ENCODE data around the gene NCKAP5.
A peak's percentile ranks its signal among the peaks of the same experiment; 100 is the strongest.

Gene NCKAP5

DNA sequence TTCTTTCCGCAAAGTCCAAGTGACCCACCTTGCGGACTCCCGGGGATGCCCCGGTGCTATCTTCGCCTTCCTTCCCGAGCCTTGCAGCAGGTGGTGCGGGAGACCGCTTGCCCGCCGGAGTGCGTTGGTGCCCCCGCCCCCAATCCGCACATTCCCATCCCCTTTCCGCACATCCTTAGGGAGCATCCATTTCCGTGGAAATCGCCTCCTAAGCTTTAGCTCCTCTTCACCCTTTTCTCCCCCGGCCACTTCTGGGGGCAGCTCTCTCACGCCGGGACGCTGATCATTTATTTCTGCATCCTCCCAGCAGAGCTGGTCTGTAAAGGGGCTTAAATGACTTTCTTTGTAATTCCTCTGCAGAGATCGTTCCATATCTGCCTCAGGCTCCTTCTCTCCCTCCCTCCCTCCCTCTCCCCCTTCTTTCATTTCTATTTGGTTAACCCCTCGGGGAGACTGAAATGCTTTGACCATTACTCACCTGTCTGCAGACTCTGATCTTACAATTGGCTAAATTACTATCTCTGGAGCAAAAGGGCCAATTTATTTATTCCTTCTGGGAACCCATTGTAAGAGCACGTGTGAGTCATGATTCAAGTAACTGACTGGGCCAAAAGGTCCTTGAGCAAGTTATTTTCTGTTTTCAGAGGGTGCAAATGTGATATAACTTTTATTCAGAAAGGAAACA, 897.0 kb downstream of the NCKAP5 start:
- DNase-seq, result peak in 24 of 42 donors; percentile 10 to 54 (median 24)
- intact Hi-C loops (cut with DNase I), result no loop called here

DNA sequence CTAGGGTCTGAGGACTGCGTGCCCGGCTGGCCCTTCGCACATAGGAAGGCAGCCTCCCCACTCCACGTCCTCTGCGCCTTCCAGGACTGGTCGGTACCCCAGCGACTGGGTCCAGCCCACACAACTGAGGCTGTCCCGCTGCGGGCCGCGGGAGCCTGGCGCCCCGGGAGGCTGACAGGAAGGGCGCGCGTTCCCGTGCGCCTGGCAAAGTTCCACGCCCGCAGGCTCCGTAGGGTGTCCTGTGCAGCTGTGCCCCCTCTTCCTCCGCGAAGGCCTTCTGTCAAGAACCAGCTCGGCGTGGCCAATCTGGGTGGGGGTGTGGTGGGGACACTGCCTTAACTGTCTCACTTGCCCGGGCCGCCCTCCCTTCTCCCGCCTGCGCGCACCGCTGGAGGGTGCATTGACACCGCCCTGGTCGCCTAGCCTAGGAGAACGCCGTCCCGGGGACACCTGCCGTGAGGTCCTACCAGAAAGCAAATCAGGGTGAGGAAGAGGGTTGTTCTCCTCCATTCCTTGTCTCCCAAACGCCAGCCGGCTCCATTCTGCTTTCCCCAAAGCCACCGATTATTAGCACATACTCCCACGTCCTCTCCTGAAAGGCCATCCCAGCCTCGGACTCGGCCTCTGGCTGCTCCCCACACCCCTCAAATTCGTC, 897.6 kb downstream of the NCKAP5 start:
- intact Hi-C loops (cut with DNase I), result no loop called here

DNA sequence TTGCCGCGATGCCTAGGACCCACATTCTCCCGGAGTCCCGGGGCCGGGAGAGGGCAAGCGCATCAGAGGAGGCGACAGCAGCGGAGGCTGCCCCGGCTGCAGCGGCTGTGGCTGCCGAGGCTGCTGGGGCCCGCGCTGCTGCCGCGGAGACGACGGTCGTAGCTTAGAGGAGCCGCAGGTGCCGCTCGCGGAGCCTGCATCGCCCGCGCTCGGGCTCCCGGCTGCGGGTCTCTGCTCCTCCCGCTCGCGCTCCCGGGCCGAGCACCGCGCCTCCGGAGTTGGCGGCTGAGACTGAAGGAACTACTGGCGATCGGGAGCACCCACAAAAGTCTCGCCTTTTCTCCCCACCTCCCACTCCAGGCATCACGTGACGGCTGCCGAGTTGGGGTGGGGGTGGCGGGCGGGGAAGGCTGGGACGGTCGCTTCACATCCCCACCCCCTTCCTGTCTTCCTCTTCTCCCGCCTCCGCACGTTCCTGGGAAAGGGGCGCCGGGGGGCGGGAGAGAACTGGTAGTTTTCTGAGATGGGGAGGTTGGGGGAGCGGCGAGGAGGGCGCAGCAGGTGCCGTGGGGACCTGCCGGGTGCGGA, 898.3 kb downstream of the NCKAP5 start, which contains the start of gene LYPD1:
Gene LYPD1, minus strand, starts transcription at position 298 of the 588 bp plus-strand sequence. Its CDS starts 273 bp downstream, at position 25.
- intact Hi-C loops (cut with DNase I), result no loop called here
- peak in 40 of 42 donors; percentile 21 to 80 (median 56) for DNase-seq

More for the DNA sequence above, 897.6 kb downstream of the NCKAP5 start:
- DNase-seq, result peak; percentile 22 to 75 (median 54)

DNA sequence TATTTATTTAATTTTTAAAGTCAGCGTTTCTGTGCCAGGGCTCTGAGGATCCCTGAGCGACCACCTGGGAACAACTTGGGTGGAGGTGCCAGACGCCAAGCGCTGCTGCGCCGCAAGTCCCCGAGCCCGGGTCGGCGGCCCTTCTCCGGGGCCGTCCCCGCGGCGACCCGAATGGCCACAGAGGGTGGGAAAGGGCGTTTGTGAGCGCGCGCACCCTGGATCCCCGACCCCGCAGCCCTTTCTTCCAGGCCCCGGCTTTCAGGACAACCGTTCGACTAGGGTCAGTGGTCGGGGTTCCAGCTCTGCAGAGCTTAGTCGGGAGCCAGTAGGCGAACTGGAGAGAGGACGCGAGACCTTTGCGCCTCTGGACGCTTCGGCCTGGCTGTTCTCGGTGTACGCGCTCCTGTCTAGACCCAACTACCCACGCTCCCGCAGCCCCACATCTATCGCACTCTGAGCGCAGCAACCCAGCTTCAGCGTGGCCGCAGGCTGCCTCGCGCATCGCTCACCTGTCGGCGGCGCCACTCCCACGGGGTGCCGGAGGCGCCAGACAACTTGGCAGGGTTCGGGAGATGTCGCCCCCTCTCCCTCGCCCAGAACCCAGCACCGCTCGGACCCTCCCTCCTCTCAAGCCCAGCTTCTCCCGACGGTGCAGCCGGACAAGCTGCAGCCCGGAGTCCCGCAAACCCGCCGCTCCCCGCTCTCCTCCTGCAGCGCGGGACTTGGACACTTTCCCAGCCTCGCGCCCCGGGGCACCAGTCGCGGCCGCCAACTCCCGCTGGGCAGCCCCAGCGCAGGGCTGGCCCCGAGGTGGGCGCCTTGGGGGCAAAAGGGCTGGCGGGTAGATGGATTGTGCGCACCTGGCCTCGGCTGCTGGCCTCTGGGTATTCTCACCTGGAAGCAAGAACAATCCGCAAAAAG, 899.0 kb downstream of the NCKAP5 start:
- intact Hi-C loops (cut with DNase I), result no loop called here
- peak in 37 of 42 donors; percentile 17 to 70 (median 44) for DNase-seq

DNA sequence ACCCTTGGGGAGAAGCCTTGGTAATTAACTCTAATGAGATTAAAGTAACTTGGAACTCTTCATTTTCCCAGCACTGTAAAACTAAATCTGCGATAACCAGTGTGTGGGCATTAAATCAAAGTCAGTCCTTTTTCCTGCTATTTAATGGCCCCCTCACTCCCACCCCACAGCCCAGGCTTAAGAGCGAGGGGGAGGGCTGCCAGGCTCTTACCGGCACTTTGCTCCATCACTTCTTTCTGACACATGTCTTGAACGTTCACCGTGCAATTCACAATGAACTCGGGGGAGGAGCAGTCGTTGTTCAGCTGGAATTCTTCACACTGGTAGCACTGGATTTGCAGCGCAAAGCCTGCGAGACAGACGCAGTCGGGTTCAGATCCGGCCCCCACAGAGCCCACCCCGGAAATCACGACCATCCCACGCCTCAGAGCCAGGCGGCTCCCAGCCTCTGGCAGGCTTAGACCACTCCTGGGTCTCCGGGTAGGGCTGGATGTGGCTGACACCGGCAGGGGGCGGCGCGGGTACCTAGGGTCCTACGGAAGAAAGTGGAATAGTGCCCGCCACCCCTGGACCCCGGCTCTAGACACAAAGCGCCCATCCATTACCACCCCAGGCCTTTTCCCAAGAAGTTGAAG, 900.0 kb downstream of the NCKAP5 start:
- intact Hi-C loops (cut with DNase I), result no loop called here
- DNase-seq, result peak in 38 of 42 donors; percentile 14 to 76 (median 45)

DNA sequence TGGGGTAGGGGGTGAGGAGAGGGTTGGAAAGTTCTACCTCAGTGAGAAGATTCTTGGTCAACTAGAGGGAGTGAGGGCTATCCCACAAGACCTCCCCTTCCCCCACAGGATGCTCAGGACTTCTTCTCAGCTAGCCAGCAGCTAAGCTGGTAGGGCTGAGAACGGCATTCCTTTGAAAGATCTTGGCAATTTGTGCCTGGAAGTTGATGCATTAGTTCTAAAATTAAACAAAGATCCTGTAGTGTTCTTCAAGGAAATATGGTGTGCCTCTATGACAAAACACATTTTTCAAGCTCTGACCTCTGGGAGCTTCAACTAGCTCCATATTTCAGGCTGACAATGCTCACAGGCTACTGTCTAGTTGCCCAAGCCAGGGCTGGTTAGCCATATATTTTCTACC, 900.6 kb downstream of the NCKAP5 start:
- intact Hi-C loops (cut with DNase I), result no loop called here
- DNase-seq, result no peak

DNA sequence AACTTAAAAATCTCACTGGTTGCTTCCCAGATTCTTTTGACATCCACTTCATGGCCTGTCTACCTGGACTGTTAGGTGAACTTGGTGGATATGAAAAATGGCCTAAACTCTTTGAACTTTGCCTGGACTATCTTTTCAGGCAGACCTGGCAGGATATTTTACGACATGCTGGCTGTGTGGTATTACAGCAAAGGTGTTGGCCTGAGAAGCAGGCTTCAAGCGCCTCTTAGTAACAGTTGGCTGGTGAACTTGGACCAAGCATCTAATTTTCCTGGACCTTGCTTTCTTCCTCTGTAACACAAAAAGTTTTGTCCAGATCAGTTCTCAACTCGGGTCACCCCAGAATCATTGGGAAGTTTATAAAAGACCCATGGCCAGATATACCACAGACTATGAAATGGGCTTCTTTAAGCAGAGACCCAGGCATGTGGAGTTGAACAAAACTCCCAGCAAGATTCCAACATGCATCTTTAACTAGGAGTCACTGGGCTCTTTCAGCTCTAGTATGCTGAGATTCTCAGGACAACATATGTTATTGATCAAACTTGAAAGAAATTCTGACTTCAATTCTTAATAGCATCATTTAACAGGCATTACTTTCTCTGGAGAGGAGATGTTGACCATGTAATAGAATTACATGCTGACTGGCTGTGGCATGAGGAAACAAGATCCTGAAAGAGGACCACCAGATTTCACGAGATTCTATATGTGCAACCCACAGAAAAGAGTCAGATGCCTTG, 902.7 kb downstream of the NCKAP5 start:
- peak in 1 of 42 donors; percentile 42 for DNase-seq
- intact Hi-C loops (cut with DNase I), result no loop called here

DNA sequence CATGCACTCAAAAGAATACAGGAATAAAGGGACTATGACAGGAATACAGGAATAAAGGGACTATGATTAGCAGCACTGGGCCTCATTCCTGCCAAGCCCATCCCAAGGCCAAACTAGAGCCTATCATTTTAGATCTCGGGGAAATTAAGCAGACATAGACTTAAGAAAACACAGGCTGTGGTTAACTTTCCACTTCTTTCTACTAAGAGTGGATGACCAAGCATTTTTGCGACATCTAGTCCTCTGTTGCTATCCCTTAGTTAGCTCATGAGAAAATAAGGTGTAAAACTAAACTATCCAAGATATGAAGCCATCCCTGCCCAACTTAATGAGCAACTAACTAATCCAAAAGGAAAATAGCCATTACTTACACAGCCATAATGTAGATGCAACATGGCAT, 904.2 kb downstream of the NCKAP5 start:
- DNase-seq, result no peak
- intact Hi-C loops (cut with DNase I), result no loop called here

DNA sequence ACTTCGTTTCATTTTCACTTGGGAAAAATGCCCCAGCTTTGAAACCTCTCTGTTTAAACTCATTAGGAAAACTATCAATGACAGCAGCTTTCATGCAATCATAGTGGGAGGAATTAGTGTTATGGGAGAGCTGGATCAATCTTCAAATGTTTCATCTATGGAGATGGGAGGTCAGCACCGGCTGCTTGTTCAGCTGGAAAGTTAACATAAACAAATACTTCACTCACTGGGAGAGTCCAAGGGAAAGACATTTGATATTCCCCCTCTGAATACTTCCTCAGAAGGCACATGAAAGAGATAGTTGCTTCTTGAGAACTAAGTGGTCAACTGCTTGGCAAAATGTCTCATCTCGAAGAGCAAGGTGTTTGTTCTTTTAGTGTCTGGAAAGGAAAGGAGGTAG, 905.5 kb downstream of the NCKAP5 start:
- intact Hi-C loops (cut with DNase I), result no loop called here
- no peak for DNase-seq

DNA sequence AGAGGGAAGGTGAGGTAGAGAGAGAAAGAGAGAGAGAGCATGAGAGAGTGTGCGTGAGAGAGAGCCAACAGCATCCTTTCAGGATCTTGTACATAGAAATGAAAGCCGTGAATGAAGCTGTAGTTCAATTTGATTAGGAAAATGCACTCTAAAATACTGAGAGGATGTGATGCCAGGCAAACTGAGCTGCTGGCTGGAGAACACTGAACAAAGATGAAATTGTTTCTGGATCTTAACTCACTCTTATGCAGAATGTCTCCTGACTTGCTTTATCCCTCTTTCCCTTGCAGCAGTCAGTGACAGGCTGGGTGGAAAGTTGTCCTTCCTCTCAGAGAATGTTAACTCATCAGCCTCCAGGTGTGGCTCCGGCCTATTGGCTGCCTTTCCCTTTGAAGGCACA, 908.9 kb downstream of the NCKAP5 start:
- intact Hi-C loops (cut with DNase I), result no loop called here
- no peak for DNase-seq

DNA sequence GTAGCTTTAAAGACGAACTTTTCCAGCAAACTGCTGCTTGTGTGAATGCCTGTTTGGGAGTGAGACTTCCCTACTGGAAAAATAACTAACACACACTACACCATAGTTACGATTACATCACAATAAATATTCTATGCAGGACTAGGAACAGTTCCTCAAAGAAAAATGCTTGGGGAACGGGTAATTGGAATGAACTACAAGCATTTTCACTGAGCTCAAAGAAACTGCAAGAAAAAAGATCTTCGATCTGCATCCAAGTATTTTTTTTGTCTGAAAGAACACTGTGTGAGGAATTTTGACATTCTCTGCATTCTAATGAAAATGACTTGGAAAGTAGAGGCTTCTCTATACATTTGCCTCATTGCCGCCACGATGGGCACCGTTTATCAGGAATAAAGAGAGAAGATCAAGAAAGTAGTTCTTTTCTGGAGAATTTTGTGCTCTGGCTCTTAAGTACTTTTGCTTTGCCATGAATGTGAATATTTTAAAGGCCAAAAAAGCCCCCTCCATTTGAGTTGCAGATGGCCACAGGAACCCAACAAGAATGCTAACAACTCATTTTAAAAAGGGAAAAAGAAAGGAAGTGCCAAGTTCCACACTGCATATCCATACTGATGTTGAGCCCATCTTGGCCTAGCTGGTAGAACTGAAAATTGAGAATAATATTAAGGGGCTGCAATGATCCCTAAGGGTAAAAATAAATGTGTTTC, 911.8 kb downstream of the NCKAP5 start:
- DNase-seq, result no peak
- intact Hi-C loops (cut with DNase I), result no loop called here

DNA sequence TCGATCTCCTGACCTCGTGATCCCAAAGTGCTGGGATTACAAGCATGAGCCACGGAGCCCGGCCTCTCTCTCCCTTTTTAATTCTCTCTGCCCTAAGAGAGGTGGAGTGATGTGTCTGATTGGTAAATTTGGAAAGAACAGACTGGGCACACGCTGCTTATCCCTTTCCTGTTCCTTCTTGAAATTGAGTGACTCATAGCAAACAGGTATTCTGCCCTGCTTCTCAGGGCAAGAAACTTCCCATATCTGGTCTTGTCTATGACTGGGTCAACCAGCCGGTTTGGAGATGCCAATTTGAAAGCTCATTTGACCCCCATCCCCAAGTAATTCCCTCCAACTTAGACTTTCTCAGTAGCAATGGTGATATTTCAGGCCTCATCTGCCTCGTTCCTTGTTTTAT, 913.3 kb downstream of the NCKAP5 start:
- intact Hi-C loops (cut with DNase I), result no loop called here
- no peak for DNase-seq

DNA sequence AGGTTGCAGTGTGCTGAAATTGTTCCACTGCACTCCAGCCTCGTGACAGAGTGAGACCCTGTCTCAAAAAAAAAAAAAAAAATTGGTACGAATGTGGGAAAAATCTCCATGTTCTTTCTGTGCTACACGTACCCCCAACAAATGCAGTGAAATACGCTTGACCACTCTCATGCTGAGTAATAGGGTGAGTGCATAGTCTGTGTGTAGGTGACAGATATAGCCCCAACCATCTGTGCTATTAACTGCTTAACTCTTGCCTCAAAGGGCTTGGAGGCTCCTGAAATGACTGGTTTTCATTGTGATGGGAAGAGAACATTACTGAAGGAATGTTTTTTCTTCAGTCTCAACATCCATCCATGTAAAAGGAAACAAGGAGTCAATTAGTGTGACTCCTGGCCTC, 913.9 kb downstream of the NCKAP5 start:
- intact Hi-C loops (cut with DNase I), result no loop called here
- DNase-seq, result no peak

DNA sequence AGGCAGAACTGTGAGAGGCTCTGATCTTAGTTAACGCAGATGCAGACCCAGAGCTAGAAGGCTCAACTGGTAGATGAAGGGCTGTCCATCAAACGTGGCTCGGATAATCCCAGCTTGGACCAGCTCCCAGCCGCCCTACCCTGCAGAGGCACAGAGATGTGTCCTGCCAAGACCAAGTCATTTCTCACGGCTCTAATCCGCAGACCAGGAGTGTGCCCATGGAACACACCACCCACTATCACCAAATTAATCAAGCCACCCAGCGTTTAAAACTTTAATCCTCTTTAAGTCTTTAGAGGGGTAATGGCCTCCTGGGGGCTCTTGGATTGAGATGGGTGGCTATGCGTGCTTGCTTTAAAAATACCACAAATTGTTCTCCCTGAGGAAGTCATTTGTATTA, 915.8 kb downstream of the NCKAP5 start:
- DNase-seq, result peak in 2 of 42 donors; percentile 15 to 16
- intact Hi-C loops (cut with DNase I), result no loop called here

DNA sequence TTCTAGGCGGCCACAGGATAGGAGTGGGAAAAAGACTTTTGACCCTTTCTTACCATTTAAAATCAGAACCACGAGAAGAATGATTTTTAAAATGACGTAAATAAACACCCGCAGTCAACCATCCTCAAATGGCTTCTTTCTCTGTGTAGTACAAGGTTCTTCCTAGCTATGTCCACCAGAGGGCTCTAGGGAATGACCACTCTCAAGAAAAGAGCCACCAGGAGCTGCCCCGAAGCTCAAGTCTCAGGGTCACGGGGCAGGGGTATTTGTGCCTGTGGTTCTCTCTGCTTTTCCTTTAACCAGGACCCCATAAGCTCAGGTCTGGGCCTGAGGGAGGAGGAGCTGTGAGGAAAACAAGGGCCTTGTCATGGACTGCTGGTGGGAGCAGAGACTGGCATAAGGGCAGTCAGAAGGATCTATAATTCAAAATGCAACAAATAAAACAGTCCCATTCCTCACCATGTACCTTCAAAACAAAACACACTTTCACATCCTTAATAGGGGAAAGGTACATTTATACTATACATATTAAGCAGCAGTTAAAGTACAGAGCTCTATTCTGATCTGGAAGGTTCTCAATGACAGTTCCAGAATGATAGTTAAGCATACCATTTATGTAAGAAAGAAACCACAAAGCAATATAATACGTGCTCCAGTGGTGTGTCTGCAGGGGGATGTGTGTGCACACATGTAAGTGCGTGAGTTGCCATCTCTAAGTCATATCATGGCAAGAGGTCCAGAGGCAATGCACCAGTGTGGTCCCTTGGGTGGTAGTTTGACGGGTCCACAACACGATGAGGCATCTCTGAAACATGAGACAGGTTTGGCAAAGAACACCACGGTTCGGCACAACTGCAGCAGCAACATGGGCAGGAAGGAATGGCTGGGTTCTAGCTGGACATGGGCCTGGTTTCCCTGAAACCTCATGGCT, 916.9 kb downstream of the NCKAP5 start:
- intact Hi-C loops (cut with DNase I), result no loop called here
- peak in 16 of 42 donors; percentile 23 to 66 (median 39) for DNase-seq

DNA sequence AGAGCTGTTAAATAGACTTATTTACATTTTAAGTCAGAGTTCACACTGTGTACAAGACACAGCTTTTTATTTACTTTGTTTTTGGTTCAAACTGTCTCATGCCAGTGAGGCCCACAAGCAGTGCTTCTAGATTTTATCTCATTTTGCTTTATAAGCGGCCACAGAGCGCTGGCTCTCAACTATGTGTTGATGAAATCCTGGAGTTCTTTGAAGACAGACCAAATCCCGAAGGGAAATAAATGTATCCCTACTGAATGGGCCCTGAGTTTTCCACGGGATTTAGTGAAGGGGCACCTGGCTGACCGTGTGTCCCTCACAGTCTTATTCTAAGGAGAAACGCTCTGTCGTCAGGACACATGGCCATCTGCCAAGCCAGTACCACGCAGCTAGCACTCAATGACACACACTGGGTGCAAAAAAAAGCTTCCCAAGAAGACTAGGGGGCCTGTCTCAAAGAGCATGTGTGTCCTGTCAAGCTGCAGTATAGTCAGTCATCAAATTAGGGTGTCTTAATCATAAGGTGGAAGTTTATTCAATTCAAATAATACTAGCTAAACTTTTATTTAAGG, 921.6 kb downstream of the NCKAP5 start:
- no peak for DNase-seq
- intact Hi-C loops (cut with DNase I), result no loop called here
